ENCODE results near the gene LSM14B.

GRCh38 chr20:62135573-62136266 lies 13.4 kb downstream of the LSM14B start:
- TF ChIP-seq CTCF (IDR thresholded peaks at IDR 0.05), result no peak
- TF ChIP-seq POLR2A (IDR thresholded peaks at IDR 0.05), result no peak

All from heart left ventricle (tissue), 13 donors.